Astrocyte (in vitro differentiated cells and primary cell): Measurements from ENCODE around the gene ORC1. TPM values are rescaled to one million over a fixed set of nuclear protein-coding genes. Genes with fewer than 3 reads are reported as not detected.

Experiments
- DNase-seq: peaks from one replicate; pipeline ENCODE4 v3.0.0-alpha.2; 2010; ENCODE audit warnings: low read depth
- FAIRE-seq: peaks from 2 replicates; lab custom pipeline; 2011; peaks lifted over from hg19 to GRCh38; lab: Jason Lieb, UNC
- H2AFZ ChIP-seq: 2 replicates; pipeline ENCODE4 v1.6.0; 2012; ENCODE audit warnings: low read depth, low read length, inconsistent platforms
- H3K27ac ChIP-seq: 2 replicates; pipeline ENCODE4 v1.5.1; 2011; ENCODE audit warnings: low read depth, low read length, inconsistent platforms
- H3K27me3 ChIP-seq: 2 replicates; pipeline ENCODE4 v1.6.0; 2011; ENCODE audit warnings: low read length, inconsistent platforms; ENCODE audit not compliant: insufficient read depth
- H3K36me3 ChIP-seq: 2 replicates; pipeline ENCODE4 v1.5.1; 2011; ENCODE audit warnings: low read length, inconsistent platforms; ENCODE audit not compliant: insufficient read depth
- H3K4me1 ChIP-seq: 2 replicates; pipeline ENCODE4 v1.5.1; 2011; ENCODE audit warnings: low read length, inconsistent platforms; ENCODE audit not compliant: insufficient read depth
- H3K4me2 ChIP-seq: 2 replicates; pipeline ENCODE4 v1.6.0; 2012; ENCODE audit warnings: low read length, inconsistent platforms
- H3K4me3 ChIP-seq: 2 replicates; pipeline ENCODE4 v1.5.1; 2011; ENCODE audit warnings: low read depth, mild to moderate bottlenecking, low read length, inconsistent platforms; ENCODE audit not compliant: insufficient read depth
- H3K79me2 ChIP-seq: 2 replicates; pipeline ENCODE4 v1.6.0; 2012; ENCODE audit warnings: mild to moderate bottlenecking, low read length, inconsistent platforms; ENCODE audit not compliant: insufficient read depth
- H3K9ac ChIP-seq: 2 replicates; pipeline ENCODE4 v1.6.0; 2012; ENCODE audit warnings: mild to moderate bottlenecking, low read length, inconsistent platforms
- H3K9me3 ChIP-seq: 2 replicates; pipeline ENCODE4 v1.5.1; 2012; ENCODE audit warnings: low read depth, mild to moderate bottlenecking, low read length, inconsistent platforms; ENCODE audit not compliant: insufficient read depth
- H4K20me1 ChIP-seq: 2 replicates; pipeline ENCODE4 v1.6.0; 2012; ENCODE audit warnings: low read length, inconsistent platforms; ENCODE audit not compliant: insufficient read depth
- H3K27ac Mint-ChIP-seq: one replicate; pipeline ENCODE4 v1.8.0; 2021; ENCODE audit warnings: mild to moderate bottlenecking, mixed read lengths; ENCODE audit not compliant: unreplicated experiment
- H3K27me3 Mint-ChIP-seq: one replicate; pipeline ENCODE4 v1.8.0; 2021; ENCODE audit warnings: low read depth, mixed read lengths; ENCODE audit not compliant: unreplicated experiment
- H3K36me3 Mint-ChIP-seq: one replicate; pipeline ENCODE4 v1.8.0; 2021; ENCODE audit warnings: low read depth, mixed read lengths; ENCODE audit not compliant: unreplicated experiment
- H3K4me1 Mint-ChIP-seq: one replicate; pipeline ENCODE4 v1.8.0; 2021; ENCODE audit warnings: low read depth, mixed read lengths; ENCODE audit not compliant: unreplicated experiment
- H3K4me3 Mint-ChIP-seq: one replicate; pipeline ENCODE4 v1.8.0; 2021; ENCODE audit warnings: mild to moderate bottlenecking, moderate library complexity, mixed read lengths; ENCODE audit not compliant: unreplicated experiment
- H3K9me3 Mint-ChIP-seq: one replicate; pipeline ENCODE4 v1.8.0; 2021; ENCODE audit warnings: mild to moderate bottlenecking, mixed read lengths; ENCODE audit not compliant: unreplicated experiment
- CTCF ChIP-seq: IDR thresholded peaks from 2 replicates; pipeline ENCODE4 v1.5.1; 2011; ENCODE audit warnings: low read depth, mild to moderate bottlenecking, inconsistent platforms, low read length, moderate library complexity; ENCODE audit not compliant: insufficient read depth
- EZH2 ChIP-seq: IDR thresholded peaks from 2 replicates; pipeline ENCODE4 v1.6.1; 2012; ENCODE audit warnings: mild to moderate bottlenecking, low read length, inconsistent platforms; ENCODE audit not compliant: insufficient read depth
- total RNA-seq: library from RNA; stranded (reverse); gene quantifications from 2 replicates; pipeline ENCODE4 v1.2.1, GENCODE V29; 2021

The ORC1 gene
- total RNA-seq, 1 donor from 2014 or later, result 2.1 TPM

- H3K9me3 ChIP-seq, result no peaks in the 10 kb centered on the region
- peaks cover 10% of the 10 kb centered on the region for H3K4me1 ChIP-seq
Measured at GRCh38 chr1:52364235-52364839, 39.9 kb downstream of the ORC1 start.

GRCh38 chr1:52360595-52360968, 43.6 kb downstream of the ORC1 start:
- DNase-seq, result no peak
- Histone ChIP-seq H3K9ac (no peak overlapping the region), H4K20me1 (peaks cover 42% of the 10 kb centered on the region), H3K4me2 (no peak overlapping the region), H3K27ac (no peak overlapping the region), H3K27me3 (no peaks in the 10 kb centered on the region), H3K4me1 (peaks cover 10% of the 10 kb centered on the region), H3K36me3 (peaks cover 33% of the 10 kb centered on the region), H2AFZ (no peak overlapping the region), H3K4me3 (no peak overlapping the region), H3K79me2 (peaks cover 34% of the 10 kb centered on the region), H3K9me3 (no peaks in the 10 kb centered on the region)
- FAIRE-seq, result no peak
- no peak for TF ChIP-seq EZH2
- no peak for TF ChIP-seq CTCF
- Mint-ChIP-seq H3K9me3 (no peaks in the 10 kb centered on the region), H3K27ac (peak overlapping the region; percentile 26), H3K4me3 (no peak overlapping the region), H3K4me1 (peaks cover 3% of the 10 kb centered on the region), H3K27me3 (no peaks in the 10 kb centered on the region), H3K36me3 (peaks cover 29% of the 10 kb centered on the region)

More at GRCh38 chr1:52364235-52364839, 39.9 kb downstream of the ORC1 start:
- H3K4me3 ChIP-seq, result no peak overlapping the region
- peaks cover 18% of the 10 kb centered on the region for H3K36me3 ChIP-seq
- H3K9ac ChIP-seq, result peak overlapping the region; percentile 97
- H3K9me3 Mint-ChIP-seq, result no peaks in the 10 kb centered on the region
- peaks cover 3% of the 10 kb centered on the region for H3K4me1 Mint-ChIP-seq
- H3K36me3 Mint-ChIP-seq, result peaks cover 10% of the 10 kb centered on the region
- H2AFZ ChIP-seq, result no peak overlapping the region
- peak overlapping the region; percentile 88 for H3K27ac ChIP-seq
- H3K27ac Mint-ChIP-seq, result peak overlapping the region; percentile 97
- no peaks in the 10 kb centered on the region for H3K27me3 Mint-ChIP-seq
- TF ChIP-seq EZH2, result no peak
- no peak for TF ChIP-seq CTCF
- DNase-seq (no peak), FAIRE-seq (no peak)
- H4K20me1 ChIP-seq, result peaks cover 23% of the 10 kb centered on the region
- peaks cover 36% of the 10 kb centered on the region for H3K79me2 ChIP-seq
- no peaks in the 10 kb centered on the region for H3K27me3 ChIP-seq
- H3K4me3 Mint-ChIP-seq, result peak overlapping the region; percentile 100
- peak overlapping the region; percentile 98 for H3K4me2 ChIP-seq
